Esophagus squamous epithelium (tissue), 4 donors: ENCODE data around the gene DENND6B.

ENCODE experiments used
- POLR2A ChIP-seq, 4 donors: fragments of 450-650 bp; IDR thresholded peaks; one replicate each; pipeline ENCODE4 v1.6.1; 2017; ENCODE audit warnings: antibody characterized with exemption in 4 of 4, mild to moderate bottlenecking in 4 of 4, moderate library complexity in 3 of 4
- TF ChIP-seq, protein P1 (sequence below), 6 experiments: fragments of 450-650 bp in 4 of 6; fragments of 200-600 bp in 2 of 6; sonication (generic) in 2 of 6; IDR thresholded peaks; one replicate each; pipeline ENCODE4 v1.5.1; 2016 to 2019; ENCODE audit warnings: antibody characterized with exemption in 6 of 6, mild to moderate bottlenecking in 4 of 6, moderate library complexity in 4 of 6

DNA sequence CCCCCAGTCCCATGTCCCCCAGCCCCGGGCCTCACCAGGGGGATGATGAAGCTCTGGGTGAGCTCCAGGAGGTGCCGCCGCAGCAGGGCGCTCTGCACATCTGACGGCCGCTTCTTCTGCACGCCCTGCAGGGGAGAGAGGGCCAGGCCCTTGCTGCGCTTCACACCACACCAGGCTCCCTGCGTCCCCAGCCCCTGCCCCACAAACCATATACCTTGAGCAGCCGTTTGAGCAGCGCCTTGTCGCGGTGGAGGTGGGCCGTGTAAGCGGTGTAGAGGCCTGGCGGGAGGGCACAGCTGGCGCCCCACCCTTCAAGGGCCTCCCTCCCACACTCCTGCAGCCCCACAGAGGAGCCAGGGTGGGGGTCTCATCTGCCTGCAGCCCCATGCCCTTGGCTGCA, 13.2 kb downstream of the DENND6B start:
- TF ChIP-seq POLR2A (IDR thresholded peaks at IDR 0.05), result no peak
- TF ChIP-seq, protein P1, sequence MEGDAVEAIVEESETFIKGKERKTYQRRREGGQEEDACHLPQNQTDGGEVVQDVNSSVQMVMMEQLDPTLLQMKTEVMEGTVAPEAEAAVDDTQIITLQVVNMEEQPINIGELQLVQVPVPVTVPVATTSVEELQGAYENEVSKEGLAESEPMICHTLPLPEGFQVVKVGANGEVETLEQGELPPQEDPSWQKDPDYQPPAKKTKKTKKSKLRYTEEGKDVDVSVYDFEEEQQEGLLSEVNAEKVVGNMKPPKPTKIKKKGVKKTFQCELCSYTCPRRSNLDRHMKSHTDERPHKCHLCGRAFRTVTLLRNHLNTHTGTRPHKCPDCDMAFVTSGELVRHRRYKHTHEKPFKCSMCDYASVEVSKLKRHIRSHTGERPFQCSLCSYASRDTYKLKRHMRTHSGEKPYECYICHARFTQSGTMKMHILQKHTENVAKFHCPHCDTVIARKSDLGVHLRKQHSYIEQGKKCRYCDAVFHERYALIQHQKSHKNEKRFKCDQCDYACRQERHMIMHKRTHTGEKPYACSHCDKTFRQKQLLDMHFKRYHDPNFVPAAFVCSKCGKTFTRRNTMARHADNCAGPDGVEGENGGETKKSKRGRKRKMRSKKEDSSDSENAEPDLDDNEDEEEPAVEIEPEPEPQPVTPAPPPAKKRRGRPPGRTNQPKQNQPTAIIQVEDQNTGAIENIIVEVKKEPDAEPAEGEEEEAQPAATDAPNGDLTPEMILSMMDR (IDR thresholded peaks at IDR 0.05), result no peak
